GM13977 (cell line): ENCODE data around the gene TRIM67.

Experiments
- DNase-seq: peaks from one replicate; pipeline ENCODE4 v3.0.0; 2012; ENCODE audit warnings: low spot score
- CTCF ChIP-seq: IDR thresholded peaks from 2 replicates; pipeline ENCODE4 v1.5.1; 2012; ENCODE audit warnings: mild to moderate bottlenecking, control low read depth; ENCODE audit not compliant: insufficient read depth; ENCODE audit errors: extremely low read depth, missing control alignments
- in situ Hi-C: fragments of 300-500 bp; cut with MboI; formaldehyde crosslinking; loops from one replicate; pipeline ENCODE4 v1.12.0; 2022; ENCODE audit warnings: low sequenced_read_pairs, low pct_unique_long_range_greater_than_20kb, mixed read lengths, inconsistent platforms; ENCODE audit not compliant: unreplicated experiment

TRIM67 gene

GRCh38 chr1:231194476-231194842 lies 32.6 kb downstream of the TRIM67 start:
- DNase-seq = no peak
- no peak for TF ChIP-seq CTCF
- in situ Hi-C loops = no loop called here

- no peak for TF ChIP-seq CTCF
- in situ Hi-C loops = no loop called here
- DNase-seq = no peak
These were observed 33.1 kb downstream of the TRIM67 start for GRCh38 chr1:231194843-231195516.

DNA sequence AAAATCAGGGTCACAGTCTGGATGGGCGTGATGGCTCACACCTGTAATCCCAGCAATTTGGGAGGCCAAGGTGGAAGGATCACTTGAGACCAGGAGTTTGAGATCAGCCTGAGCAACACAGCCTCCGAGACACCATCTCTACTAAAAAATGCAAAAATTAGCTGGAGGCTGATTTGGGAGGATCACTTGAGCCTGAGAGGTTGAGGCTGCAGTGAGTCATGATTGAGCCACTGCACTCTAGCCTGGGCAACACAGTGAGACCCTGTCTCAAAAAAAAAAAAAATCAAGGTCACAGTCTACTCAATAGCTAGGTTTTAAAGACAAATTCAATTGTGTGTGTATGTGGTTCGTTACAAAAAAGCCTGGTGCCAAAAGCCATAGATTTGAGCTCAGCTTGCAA lies 34.4 kb downstream of the TRIM67 start:
- in situ Hi-C loops = no loop called here
- TF ChIP-seq CTCF = no peak
- no peak for DNase-seq

GRCh38 chr1:231196728-231197127 lies 34.9 kb downstream of the TRIM67 start:
- DNase-seq = no peak
- in situ Hi-C loops = no loop called here
- no peak for TF ChIP-seq CTCF

- in situ Hi-C loops = loop anchor here (25.0 kb wide), 1 partner anchor 288 kb away; no protein-coding TSS in a partner anchor
- TF ChIP-seq CTCF = no peak
- DNase-seq = no peak
These were observed 38.0 kb downstream of the TRIM67 start for GRCh38 chr1:231199868-231200267.

DNA sequence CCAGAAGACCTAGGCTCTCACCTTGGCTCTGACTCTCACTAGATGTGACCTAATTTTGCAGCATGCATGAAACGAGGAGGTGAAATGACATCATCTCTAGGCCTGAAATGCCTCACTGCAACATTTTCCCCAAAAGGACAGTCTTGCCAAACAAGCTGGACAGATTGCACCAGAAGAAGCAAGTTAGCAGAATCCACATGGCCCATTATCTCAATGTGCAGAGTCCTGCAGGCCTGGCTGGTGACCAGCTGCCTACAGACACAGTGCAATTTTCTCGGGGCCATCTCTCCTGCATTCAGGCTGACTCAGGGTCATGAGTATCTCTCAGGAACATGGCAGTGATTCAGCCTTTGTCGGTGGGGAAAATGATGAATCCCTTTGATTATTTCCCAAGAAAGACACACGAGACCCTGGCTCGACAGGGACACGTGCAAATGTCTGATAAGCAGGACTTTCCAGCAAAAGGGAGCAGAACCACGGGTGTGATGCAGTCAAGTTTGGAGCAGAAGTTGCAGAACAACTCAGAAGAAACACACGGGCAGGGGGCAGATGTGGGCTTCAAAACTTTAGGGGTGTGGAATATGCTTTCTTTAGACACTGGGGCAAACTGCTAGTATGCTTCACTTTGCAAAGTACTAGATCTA lies 38.7 kb downstream of the TRIM67 start:
- DNase-seq = no peak
- TF ChIP-seq CTCF = no peak
- in situ Hi-C loops = loop anchor here (25.0 kb wide), 1 partner anchor 288 kb away; no protein-coding TSS in a partner anchor
